ENCODE data around the gene PPP1R37.

The PPP1R37 gene

GRCh38 chr19:45162608-45163143, 69.7 kb downstream of the PPP1R37 start:
- TF ChIP-seq ARNTL (CRISPR knock-in tag; IDR thresholded peaks at IDR 0.05; ENCODE audit: borderline replicate concordance, low read depth) (no peak), ZFP3 (CRISPR knock-in tag; IDR thresholded peaks at IDR 0.05) (no peak), TOX (CRISPR knock-in tag; IDR thresholded peaks at IDR 0.05; ENCODE audit: borderline replicate concordance) (no peak), CSDC2 (CRISPR knock-in tag; IDR thresholded peaks at IDR 0.05) (no peak), OSR1 (CRISPR knock-in tag; IDR thresholded peaks at IDR 0.05) (no peak), SNAI2 (CRISPR knock-in tag; IDR thresholded peaks at IDR 0.05) (no peak), ZNF8 (CRISPR knock-in tag; IDR thresholded peaks at IDR 0.05) (no peak), ZNF70 (CRISPR knock-in tag; IDR thresholded peaks at IDR 0.05) (no peak), CSRNP3 (CRISPR knock-in tag; IDR thresholded peaks at IDR 0.05) (no peak), TSHZ2 (CRISPR knock-in tag; IDR thresholded peaks at IDR 0.05) (no peak), TCF4 (CRISPR knock-in tag; IDR thresholded peaks at IDR 0.05; ENCODE audit: borderline replicate concordance) (no peak), GLIS3 (CRISPR knock-in tag; IDR thresholded peaks at IDR 0.05) (no peak), ESRRG (CRISPR knock-in tag; IDR thresholded peaks at IDR 0.05) (no peak), RARB (CRISPR knock-in tag; IDR thresholded peaks at IDR 0.05) (no peak), ZNF565 (CRISPR knock-in tag; conservative IDR thresholded peaks at IDR 0.05; ENCODE audit: low read depth) (no peak), BACH2 (CRISPR knock-in tag; IDR thresholded peaks at IDR 0.05; ENCODE audit: borderline replicate concordance) (no peak)
- TF ChIP-seq, protein P1, sequence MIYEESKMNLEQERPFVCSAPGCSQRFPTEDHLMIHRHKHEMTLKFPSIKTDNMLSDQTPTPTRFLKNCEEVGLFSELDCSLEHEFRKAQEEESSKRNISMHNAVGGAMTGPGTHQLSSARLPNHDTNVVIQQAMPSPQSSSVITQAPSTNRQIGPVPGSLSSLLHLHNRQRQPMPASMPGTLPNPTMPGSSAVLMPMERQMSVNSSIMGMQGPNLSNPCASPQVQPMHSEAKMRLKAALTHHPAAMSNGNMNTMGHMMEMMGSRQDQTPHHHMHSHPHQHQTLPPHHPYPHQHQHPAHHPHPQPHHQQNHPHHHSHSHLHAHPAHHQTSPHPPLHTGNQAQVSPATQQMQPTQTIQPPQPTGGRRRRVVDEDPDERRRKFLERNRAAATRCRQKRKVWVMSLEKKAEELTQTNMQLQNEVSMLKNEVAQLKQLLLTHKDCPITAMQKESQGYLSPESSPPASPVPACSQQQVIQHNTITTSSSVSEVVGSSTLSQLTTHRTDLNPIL (CRISPR knock-in tag; IDR thresholded peaks at IDR 0.05; ENCODE audit: low read depth): no peak

GRCh38 chr19:45163156-45163555, 70.2 kb downstream of the PPP1R37 start:
- ATAC-seq: no peak
- TF ChIP-seq OSR1 (CRISPR knock-in tag; IDR thresholded peaks at IDR 0.05) (no peak), ESRRG (CRISPR knock-in tag; IDR thresholded peaks at IDR 0.05) (no peak), ZNF8 (CRISPR knock-in tag; IDR thresholded peaks at IDR 0.05) (no peak), ZFP30 (CRISPR knock-in tag; IDR thresholded peaks at IDR 0.05) (no peak), ZNF70 (CRISPR knock-in tag; IDR thresholded peaks at IDR 0.05) (no peak), RARB (CRISPR knock-in tag; IDR thresholded peaks at IDR 0.05) (no peak), TOX (CRISPR knock-in tag; IDR thresholded peaks at IDR 0.05; ENCODE audit: borderline replicate concordance) (no peak), TSHZ2 (CRISPR knock-in tag; IDR thresholded peaks at IDR 0.05) (no peak), ISL1 (CRISPR knock-in tag; IDR thresholded peaks at IDR 0.05) (no peak), ZC3H10 (CRISPR knock-in tag; IDR thresholded peaks at IDR 0.05) (no peak), ZFP3 (CRISPR knock-in tag; IDR thresholded peaks at IDR 0.05) (no peak), SNAI2 (CRISPR knock-in tag; IDR thresholded peaks at IDR 0.05) (no peak)

More at GRCh38 chr19:45162608-45163143, 69.7 kb downstream of the PPP1R37 start:
- no peak for ATAC-seq

- ATAC-seq: no peak
- TF ChIP-seq ZNF70 (CRISPR knock-in tag; IDR thresholded peaks at IDR 0.05): no peak
- TF ChIP-seq OSR1 (CRISPR knock-in tag; IDR thresholded peaks at IDR 0.05): no peak
- no peak for TF ChIP-seq ISL1 (CRISPR knock-in tag; IDR thresholded peaks at IDR 0.05)
- no peak for TF ChIP-seq ZNF8 (CRISPR knock-in tag; IDR thresholded peaks at IDR 0.05)
- TF ChIP-seq ESRRG (CRISPR knock-in tag; IDR thresholded peaks at IDR 0.05): no peak
- no peak for TF ChIP-seq GLIS3 (CRISPR knock-in tag; IDR thresholded peaks at IDR 0.05)
- no peak for TF ChIP-seq ZFP30 (CRISPR knock-in tag; IDR thresholded peaks at IDR 0.05)
- no peak for TF ChIP-seq RARB (CRISPR knock-in tag; IDR thresholded peaks at IDR 0.05)
- TF ChIP-seq POU6F1 (CRISPR knock-in tag; IDR thresholded peaks at IDR 0.05; ENCODE audit: borderline replicate concordance, low read depth): no peak
- TF ChIP-seq SNAI2 (CRISPR knock-in tag; IDR thresholded peaks at IDR 0.05): no peak
- no peak for TF ChIP-seq ZC3H10 (CRISPR knock-in tag; IDR thresholded peaks at IDR 0.05)
- TF ChIP-seq TOX (CRISPR knock-in tag; IDR thresholded peaks at IDR 0.05; ENCODE audit: borderline replicate concordance): no peak
- no peak for TF ChIP-seq PPARA (CRISPR knock-in tag; IDR thresholded peaks at IDR 0.05; ENCODE audit: borderline replicate concordance)
- TF ChIP-seq CSRNP3 (CRISPR knock-in tag; IDR thresholded peaks at IDR 0.05): no peak
- no peak for TF ChIP-seq CSDC2 (CRISPR knock-in tag; IDR thresholded peaks at IDR 0.05)
Observed at GRCh38 chr19:45163751-45164460, 70.9 kb downstream of the PPP1R37 start.
